Progenitor cell of endocrine pancreas (in vitro differentiated cells): ENCODE data around the gene CRABP2. TPM values are rescaled to one million over a fixed set of nuclear protein-coding genes. Genes with fewer than 3 reads are reported as not detected.

Experiments
- DNase-seq: peaks from one replicate; pipeline ENCODE4 v3.0.0; 2021; ENCODE audit warnings: low spot score; ENCODE audit not compliant: unreplicated experiment
- H3K27ac Mint-ChIP-seq: 2 replicates; pipeline ENCODE4 v1.8.0; 2021; ENCODE audit warnings: mild to moderate bottlenecking, moderate library complexity, mixed read lengths
- H3K27me3 Mint-ChIP-seq: 2 replicates; pipeline ENCODE4 v1.8.0; 2021; ENCODE audit warnings: mixed read lengths
- H3K36me3 Mint-ChIP-seq: 2 replicates; pipeline ENCODE4 v1.8.0; 2022; ENCODE audit warnings: mixed read lengths; ENCODE audit not compliant: insufficient read depth
- H3K4me1 Mint-ChIP-seq: 2 replicates; pipeline ENCODE4 v1.8.0; 2021; ENCODE audit warnings: low read depth, mixed read lengths
- H3K4me3 Mint-ChIP-seq: 2 replicates; pipeline ENCODE4 v1.8.0; 2021; ENCODE audit warnings: low read depth, mild to moderate bottlenecking, moderate library complexity, mixed read lengths
- H3K9me3 Mint-ChIP-seq: 2 replicates; pipeline ENCODE4 v1.8.0; 2021; ENCODE audit warnings: low read depth, mixed read lengths
- CTCF ChIP-seq: fragments of 200-600 bp; sonication (generic); IDR thresholded peaks from one replicate; pipeline ENCODE4 v1.5.0; 2021; ENCODE audit warnings: antibody characterized with exemption, mild to moderate bottlenecking; ENCODE audit not compliant: unreplicated experiment
- total RNA-seq: library from RNA; stranded (reverse); gene quantifications from 2 replicates; pipeline ENCODE4 v1.2.1, GENCODE V29; 2021

CRABP2 gene
- total RNA-seq, 1 donor from 2014 or later: 70.4 TPM

DNA sequence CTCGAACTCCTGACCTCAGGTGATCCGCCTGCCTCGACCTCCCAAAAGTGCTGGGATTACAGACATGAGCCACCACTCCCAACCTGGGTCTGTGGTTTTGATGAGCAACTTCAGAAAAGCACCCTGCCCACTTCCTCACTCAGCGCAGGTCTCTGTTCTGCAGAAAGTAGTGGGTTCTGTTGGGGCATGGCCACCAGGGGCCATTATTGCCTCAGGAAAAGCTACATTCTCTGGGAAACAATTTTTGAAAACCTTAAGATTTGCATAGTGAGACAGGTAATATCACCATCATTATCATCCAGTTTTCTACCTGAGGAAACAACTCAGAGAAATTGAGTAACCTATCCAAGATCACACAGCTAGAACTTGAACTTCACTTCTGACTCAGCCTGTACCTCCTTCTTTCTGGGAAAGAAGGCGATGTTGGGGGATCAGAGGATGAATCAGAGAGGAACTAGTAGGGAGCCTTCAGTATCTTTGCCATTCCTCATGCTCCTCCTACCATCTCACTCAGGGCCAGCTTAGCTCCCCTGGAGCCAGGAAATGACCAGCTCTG, 21.1 kb downstream of the CRABP2 start:
- Mint-ChIP-seq H3K4me3 (no peak overlapping the region), H3K27me3 (peaks cover 41% of the 10 kb centered on the region), H3K9me3 (no peaks in the 10 kb centered on the region), H3K27ac (no peak overlapping the region), H3K4me1 (peaks cover 4% of the 10 kb centered on the region), H3K36me3 (no peaks in the 10 kb centered on the region)
- no peak for DNase-seq
- TF ChIP-seq CTCF: no peak

DNA sequence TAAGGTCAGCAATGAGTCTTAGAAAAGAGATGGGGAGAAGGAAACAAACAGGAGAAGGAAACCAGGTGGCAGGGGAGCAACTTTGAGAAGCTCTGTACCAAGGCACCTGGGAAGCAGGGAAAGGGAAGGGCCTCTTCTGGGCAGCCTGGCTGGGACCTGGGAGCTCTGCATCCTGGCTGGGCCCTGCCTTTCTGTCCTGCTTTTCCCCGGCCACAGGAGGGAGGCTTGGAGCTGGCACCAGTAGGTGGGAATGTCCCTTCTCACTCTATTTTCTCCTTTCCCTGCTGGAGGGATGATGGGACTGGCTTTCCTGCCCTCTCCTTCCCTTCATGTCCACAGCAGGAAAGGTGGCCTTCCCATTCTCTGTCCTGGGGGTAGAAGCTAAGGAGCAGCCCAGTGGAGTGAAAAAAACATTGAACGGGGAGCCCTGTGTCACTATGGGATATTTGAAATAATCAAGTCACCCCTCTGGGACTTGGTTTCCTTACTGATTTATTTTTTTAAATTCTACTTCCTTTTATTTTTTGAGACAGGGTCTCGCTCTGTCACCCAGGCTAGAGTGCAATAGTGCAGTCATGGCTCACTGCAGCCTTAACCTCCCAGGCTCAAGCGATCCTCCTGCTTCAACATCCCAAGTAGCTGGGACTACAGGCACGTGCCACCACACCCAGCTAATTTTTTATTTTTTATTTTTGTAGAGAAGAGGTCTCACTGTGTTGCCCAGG, 23.1 kb downstream of the CRABP2 start:
- H3K4me1 Mint-ChIP-seq: peaks cover 2% of the 10 kb centered on the region
- no peak overlapping the region for H3K27ac Mint-ChIP-seq
- no peaks in the 10 kb centered on the region for H3K9me3 Mint-ChIP-seq
- no peak for DNase-seq
- H3K4me3 Mint-ChIP-seq: no peak overlapping the region
- peaks cover 56% of the 10 kb centered on the region for H3K27me3 Mint-ChIP-seq
- peak; percentile 23 for TF ChIP-seq CTCF
- no peaks in the 10 kb centered on the region for H3K36me3 Mint-ChIP-seq

DNA sequence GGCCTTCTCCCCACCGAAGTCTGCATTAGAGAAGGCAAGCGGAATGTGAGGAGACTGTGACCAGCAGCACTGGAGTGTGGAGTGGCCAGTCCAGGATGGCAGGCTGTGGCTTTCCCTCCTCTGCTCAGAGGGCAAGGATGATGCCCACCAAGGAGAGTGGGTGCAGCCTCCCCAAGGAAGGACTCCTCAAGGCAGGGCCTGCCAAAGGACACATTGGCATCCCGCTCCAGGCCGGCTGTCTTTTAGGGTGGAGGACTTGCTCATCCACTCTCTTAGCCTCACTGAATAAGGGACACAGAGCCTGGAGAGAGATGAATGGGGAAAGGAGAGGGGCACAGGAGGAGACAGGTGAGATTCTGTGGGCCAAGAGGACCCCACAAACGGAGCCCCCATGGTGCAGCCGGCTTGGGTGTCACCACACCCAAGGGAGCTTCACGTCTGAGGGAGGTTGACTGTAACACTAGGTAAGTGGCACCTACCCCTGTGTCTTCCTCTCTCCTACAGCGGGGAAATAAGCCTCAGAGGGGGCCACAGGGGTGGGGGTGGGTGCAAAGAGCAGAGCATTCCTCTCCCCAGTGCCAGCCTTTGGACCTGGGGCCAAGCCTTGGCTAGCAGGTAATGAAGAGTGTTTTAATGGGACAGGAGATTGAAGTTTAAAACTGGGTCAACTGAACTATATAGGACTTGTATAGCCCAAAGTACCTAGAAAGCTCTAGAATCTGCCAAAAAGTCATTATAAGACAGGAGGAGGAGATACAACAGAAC, 24.0 kb downstream of the CRABP2 start:
- no peak for TF ChIP-seq CTCF
- no peak for DNase-seq
- Mint-ChIP-seq H3K27ac (no peak overlapping the region), H3K9me3 (no peaks in the 10 kb centered on the region), H3K4me3 (no peak overlapping the region), H3K27me3 (peaks cover 60% of the 10 kb centered on the region), H3K36me3 (no peaks in the 10 kb centered on the region), H3K4me1 (peaks cover 2% of the 10 kb centered on the region)

- H3K27ac Mint-ChIP-seq: no peak overlapping the region
- TF ChIP-seq CTCF: no peak
- H3K4me1 Mint-ChIP-seq: peaks cover 6% of the 10 kb centered on the region
- DNase-seq: no peak
- H3K27me3 Mint-ChIP-seq: peaks cover 71% of the 10 kb centered on the region
- H3K4me3 Mint-ChIP-seq: no peak overlapping the region
- H3K36me3 Mint-ChIP-seq: no peaks in the 10 kb centered on the region
- H3K9me3 Mint-ChIP-seq: no peaks in the 10 kb centered on the region
Observed at GRCh38 chr1:156680056-156680455, 25.3 kb downstream of the CRABP2 start.
